Head of caudate nucleus (tissue), 42 donors: ENCODE results near the gene ZBED4.

ENCODE experiments used
- DNase-seq, 42 donors: peaks; one replicate each; pipeline versions ENCODE4 v3.0.0 to v3.0.0-alpha.2; 2020 to 2021; ENCODE audit warnings: mixed read lengths in 7 of 42
- intact Hi-C: fragments of 100-400 bp; cut with DNase I; formaldehyde crosslinking; loops from one replicate; pipeline ENCODE4 v1.15.0; 2022

ZBED4 gene

DNA sequence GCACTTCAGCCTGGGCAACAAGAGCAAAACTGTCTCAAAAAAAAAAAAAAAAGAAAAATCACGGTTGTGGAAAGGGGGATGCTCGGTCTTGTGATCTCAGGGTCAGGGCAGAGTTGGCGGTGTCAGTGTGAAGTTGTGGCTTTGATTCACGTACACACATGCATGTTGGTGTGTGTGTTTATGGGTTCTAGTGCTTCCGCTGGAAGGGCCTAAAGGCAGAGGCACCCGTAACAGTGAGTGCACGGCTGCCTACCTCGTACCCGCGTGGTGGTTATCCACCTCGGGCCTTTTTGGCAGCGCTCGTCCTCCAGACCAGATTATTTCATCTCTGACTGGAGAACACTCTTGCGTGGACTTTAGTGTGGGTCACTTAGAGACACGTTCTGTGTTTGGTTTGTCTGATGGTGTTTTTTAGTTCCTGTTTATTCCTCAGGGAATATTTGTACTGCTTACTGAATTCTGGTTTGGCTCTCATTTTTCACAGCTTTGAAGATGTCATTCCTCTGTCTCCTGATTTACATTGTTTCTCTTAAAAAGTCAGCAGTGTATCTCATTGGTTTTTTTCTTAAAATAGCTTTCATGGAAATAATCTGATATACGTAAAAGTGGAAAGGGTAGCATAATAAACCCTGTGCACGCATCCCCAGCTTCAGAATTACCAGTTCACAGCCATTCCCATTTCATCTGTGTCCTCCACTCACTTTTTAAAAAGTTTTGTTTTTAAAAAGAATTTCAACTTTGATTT is 15.6 kb downstream of the ZBED4 start:
- DNase-seq: peak in 2 of 42 donors; percentile 0 to 19
- intact Hi-C loops: loop anchor here (5.0 kb wide), 1 partner anchor 38 kb away; no protein-coding TSS in a partner anchor

DNA sequence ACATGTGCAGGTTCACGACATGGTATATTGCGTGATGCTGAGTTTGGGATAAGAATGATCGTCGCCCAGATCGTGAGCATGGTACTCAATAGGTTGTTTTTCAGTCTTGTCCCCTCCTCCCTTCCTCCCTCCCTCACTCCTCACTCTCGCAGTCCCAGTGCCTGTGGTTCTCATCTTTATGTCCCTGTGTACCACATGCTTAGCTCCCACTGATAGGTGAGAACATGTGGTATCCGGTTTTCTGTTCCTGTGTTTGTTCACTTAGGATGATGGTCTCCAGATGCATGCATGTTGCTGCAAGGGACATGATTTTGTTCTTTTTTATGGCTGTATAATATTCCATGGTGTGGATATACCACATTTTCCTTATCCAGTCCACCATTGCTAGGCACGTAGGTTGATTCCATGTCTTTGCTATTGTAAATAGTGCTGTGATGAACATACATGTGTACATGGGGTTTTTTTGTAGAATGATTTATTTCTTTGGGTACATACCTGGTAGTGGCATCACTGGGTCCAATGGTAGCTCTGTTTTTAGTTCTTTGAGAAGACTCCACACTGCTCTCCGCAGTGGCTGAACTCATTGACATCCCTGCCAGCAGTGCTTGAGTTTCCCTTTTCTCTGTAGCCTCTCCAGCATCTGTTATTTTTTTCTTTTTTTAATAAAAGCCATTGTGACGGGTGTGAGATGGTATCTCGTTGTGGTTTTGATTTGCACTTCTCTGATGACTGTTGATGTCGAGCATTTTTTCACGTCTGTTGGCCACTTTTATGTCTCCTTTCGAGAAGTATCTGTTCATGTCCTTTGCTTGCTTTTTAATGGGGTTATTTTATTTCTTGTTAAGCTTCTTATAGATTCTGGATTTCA is 16.4 kb downstream of the ZBED4 start:
- no peak for DNase-seq

DNA sequence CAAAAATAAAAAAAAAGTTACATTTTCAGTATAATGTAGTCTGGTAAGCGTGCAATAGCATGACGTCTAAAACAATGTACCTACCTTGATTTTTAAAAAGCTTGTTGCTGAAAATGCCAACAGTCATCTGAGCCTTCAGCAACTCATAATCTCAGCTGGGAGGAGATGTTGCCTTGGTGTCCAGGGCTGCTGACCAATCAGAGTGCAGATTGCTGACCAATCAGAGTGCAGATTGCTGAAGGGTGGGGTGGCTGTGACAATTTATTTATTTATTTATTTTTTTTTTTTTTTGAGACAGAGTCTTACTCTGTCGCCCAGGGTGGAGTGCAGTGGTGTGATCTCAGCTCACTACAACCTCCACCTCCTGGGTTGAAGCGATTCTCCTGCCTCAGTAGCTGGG is 17.8 kb downstream of the ZBED4 start:
- DNase-seq: peak in 1 of 42 donors; percentile 8
- intact Hi-C loops: no loop called here

More for the DNA sequence above, 16.4 kb downstream of the ZBED4 start:
- intact Hi-C loops: loop anchor here (5.0 kb wide), 1 partner anchor 37 kb away; no protein-coding TSS in a partner anchor

DNA sequence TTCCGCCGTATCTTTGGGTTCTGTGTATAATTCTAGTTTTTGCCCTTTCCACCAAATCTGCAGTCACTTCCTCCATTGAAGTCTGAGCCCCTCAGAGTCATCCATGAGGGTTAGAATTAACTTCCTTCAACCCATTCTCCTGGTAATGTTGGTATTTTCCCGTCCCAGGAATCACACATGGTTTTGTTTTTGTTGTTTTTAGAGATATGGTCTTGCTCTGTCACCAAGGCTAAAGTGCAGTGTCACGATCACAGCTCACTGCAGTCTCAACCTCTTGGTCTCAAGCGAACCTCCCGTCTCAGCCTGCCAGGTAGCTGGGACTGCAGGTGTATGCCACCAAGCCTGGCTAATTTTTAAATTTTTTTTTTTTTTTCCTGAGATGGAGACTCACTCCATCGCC is 18.7 kb downstream of the ZBED4 start:
- DNase-seq: no peak
- intact Hi-C loops: no loop called here

DNA sequence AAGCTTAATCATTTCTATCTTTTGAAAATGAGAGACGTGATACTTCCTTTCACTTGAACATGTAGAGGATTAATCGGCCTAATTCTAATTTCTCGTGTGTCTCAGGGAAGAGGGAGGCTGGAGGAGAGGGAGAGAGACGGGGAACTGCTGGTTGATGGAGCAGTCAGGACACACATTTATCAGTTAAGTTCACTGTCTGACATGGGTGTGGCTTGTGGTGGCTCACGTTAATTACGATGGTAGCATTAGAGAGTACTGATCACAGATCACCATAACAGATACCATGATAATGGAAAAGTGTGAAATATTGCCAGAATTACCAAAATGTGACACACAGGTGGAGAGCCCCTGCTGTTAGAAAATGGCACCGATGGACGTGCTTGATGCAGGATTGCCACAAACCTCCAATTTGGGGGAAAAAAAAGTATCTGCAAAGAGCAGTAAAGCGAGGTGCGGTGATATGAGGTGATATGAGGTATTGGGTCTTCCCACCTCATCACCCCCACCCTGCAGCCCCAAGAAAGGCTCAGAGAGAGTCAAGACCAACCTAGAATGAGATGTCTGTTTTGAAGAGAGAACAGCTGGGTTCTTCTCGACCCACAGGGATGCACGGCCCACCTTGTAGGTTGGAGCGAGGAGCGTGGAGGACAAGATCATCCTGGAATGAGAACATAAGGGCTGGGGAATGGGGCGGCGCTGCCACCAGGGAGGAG is 19.7 kb downstream of the ZBED4 start:
- intact Hi-C loops: no loop called here
- DNase-seq: no peak

DNA sequence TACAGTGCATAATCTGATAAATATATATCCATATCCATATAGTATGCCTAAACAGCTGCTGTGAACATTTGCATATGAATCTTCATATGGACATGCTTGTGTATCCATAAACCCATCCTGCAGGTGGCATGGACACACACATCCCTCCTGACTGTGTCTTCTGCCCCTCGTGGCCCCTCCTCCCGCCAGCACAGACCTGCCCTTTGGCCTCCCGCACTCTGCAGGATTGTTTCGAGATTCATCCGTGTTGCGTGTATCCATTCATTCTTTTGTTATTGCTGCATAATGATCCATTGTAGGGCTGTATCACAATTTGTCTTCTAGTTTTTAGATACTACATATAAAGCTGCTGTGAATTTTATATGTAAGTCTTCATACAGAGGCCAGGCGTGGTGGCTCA is 24.0 kb downstream of the ZBED4 start:
- intact Hi-C loops: no loop called here
- peak in 1 of 42 donors; percentile 6 for DNase-seq

DNA sequence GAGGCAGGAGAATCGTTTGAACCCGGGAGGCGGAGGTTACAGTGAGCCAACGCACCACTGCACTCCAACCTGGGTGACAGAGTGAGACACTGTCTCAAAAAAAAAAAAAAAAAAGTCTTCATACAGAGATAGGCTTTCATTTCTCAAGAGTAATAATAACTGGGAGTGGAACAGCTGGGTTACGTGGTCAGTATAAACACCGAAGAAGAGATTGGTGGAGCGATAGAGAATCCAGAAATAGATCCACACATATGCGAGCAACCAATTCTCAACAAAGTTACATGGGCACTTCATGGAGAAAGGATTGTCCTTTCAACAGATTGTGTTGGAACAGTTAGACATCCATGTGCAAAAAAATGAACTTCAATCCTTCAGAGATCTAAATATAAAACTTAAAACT is 24.6 kb downstream of the ZBED4 start:
- intact Hi-C loops: no loop called here
- DNase-seq: no peak

DNA sequence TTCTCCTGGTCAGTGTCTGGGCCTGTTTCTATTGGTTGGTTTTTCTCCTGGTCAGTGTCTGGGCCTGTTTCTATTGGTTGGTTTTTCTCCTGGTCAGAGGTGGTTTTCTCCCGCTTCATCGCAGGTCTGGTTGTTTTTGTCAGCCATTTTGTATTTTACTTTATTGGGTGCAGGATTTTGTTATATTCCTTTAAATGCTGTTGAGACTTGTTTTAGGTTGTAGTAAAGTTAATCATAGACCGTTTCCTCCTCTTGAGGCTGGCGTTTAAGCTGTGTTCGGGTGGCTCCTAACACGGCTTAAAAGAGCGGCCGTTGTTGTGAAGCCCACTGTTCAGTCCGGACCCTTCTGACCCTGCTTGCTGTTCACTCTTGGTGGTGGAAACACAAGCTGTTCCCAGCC is 26.2 kb downstream of the ZBED4 start:
- intact Hi-C loops: no loop called here
- DNase-seq: no peak

DNA sequence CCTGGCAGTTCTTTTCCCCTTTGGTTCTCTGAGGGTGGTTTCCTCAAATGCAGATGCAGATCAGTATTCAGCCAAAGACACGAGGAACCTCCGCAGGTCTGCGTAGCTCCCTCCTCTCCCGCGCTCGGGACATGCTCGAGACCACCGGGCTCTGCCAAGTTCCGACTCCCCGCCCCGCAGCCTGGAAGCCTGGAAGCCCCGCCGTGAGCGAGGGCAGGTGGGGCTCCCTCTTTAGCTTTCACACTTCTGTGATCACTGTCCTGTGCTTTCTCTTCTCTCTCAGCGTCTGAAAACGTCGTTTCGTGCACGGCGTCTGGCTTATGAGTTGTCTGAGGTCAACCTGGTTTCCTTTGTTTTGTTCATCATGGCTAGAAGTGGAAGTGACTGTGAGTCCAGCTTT is 26.6 kb downstream of the ZBED4 start:
- intact Hi-C loops: no loop called here
- peak in 1 of 42 donors; percentile 9 for DNase-seq

DNA sequence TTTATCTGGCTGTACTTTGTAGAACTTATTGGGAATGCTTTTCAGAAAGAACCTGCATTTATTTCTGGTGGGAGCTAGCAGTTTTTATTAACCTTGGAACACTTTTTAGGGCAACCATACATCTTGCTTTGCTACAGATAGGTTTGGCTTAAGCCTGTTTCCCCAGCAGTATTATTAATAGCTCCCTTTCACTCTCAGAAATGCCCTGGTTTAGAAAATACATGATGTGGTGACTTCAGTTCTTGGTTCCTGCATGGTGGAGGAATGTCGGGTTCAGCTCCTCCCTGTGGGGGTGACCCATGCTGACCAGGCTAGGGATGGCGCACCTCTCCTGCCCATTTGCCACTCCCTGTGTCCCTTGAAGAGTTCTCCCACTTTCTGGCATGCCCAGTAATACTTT is 28.2 kb downstream of the ZBED4 start:
- intact Hi-C loops: no loop called here
- DNase-seq: no peak

DNA sequence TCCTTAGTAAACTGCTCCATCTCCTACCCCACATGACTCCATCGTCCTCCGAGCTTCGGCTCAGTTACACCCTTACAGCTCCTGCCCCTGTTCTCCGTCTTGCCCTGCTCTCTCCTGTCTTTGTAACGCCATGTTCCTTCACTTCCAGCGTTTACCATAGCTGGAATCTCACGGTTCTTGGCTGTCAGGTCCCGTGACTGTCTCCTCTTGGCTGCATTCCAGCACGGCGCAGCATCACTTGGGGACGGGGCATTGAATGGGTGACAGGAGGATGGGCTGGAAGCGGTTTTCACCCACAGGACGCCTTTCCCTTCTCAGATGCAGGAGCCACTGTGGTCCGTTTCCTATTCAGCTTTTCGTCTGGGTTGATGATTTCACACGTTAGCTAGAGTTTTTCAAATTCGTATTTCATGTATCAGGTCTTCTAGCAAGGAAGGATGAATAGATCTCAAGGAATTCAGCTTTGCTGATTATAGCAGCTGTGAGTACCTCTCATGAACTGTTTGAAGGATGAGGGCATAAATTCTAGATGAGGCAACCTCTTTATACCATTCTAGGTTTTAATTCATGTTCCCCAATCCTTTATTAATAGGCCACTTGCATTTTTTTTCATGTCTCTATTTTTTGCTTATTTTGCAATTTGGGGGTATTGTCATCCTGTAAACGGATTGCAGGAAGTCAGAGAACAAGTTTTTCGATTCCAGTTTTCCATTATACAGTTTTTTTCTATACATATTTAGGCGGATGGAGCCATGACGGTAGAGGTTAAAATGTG is 29.1 kb downstream of the ZBED4 start:
- peak in 15 of 42 donors; percentile 7 to 59 (median 15) for DNase-seq
- intact Hi-C loops: no loop called here

DNA sequence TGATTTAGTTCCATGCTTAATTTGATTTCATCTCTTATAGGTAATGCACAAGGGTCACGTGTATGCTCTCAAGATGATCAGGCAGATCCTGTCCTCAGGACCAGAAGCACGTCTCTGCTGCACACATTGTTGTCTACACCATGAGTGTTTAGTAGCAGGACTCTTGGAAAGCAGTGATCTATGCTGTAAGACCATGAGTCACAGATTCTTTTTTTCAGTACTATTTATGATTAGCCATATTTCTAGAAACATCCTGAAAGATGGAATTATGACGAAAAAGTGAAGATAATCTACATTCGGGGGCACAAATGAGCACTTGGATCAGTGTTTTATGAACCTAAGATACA is 29.6 kb downstream of the ZBED4 start:
- no peak for DNase-seq
- intact Hi-C loops: no loop called here

DNA sequence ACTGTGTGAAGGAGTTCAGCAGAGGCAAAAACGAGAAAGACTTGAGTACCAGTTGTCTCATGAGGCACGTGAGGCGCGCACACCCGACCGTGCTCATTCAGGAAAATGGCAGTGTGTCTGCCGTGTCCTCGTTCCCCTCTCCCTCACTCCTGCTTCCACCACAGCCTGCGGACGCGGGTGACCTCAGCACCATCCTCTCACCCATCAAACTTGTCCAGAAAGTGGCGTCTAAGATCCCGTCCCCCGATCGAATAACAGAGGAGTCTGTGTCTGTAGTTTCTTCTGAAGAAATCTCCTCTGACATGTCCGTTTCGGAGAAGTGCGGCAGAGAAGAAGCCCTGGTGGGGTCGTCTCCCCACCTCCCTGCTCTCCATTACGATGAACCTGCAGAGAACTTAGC is 30.4 kb downstream of the ZBED4 start:
- peak in 2 of 42 donors; percentile 7 to 33 for DNase-seq
- intact Hi-C loops: no loop called here

DNA sequence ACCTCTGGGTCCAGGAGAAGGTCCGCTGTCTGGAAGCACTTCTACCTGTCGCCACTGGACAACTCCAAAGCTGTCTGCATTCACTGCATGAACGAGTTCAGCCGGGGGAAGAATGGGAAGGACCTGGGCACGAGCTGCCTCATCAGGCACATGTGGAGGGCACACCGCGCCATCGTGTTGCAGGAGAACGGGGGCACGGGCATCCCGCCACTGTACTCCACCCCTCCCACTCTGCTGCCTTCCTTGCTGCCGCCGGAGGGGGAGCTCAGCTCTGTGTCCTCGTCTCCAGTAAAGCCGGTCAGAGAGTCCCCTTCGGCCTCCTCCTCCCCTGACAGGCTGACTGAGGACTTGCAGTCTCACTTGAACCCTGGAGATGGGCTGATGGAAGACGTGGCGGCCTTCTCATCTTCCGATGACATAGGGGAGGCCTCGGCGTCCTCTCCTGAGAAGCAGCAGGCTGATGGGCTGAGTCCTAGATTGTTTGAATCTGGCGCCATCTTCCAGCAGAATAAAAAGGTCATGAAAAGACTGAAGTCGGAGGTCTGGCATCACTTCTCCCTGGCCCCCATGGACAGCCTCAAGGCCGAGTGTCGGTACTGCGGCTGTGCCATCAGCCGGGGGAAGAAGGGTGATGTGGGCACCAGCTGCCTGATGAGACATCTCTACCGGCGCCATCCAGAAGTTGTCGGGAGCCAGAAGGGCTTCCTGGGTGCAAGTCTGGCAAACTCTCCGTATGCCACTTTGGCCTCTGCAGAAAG is 31.0 kb downstream of the ZBED4 start:
- DNase-seq: peak in 3 of 42 donors; percentile 7 to 24 (median 22)
- intact Hi-C loops: no loop called here

DNA sequence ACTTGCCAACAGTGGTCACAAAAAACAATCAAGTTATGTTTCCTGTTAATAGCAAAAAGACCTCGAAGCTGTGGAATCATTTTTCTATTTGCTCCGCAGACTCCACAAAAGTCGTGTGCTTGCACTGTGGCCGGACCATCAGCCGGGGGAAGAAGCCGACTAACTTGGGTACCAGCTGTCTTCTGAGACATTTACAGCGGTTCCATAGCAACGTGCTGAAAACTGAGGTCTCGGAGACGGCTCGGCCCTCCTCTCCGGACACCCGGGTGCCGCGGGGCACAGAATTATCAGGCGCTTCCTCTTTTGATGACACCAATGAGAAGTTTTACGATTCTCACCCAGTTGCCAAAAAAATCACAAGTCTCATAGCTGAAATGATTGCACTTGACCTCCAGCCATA is 31.6 kb downstream of the ZBED4 start:
- intact Hi-C loops: no loop called here
- peak in 2 of 42 donors; percentile 4 to 30 for DNase-seq

DNA sequence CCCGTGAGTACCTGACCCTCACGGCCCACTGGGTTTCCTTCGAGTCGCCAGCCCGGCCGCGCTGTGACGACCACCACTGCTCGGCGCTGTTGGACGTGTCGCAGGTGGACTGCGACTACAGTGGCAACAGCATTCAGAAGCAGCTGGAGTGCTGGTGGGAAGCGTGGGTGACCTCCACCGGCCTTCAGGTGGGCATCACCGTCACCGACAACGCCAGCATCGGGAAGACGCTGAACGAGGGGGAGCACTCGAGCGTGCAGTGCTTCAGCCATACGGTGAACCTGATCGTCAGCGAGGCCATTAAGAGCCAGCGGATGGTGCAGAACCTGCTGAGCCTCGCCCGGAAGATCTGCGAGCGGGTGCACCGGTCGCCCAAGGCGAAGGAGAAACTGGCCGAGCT is 32.2 kb downstream of the ZBED4 start:
- intact Hi-C loops: no loop called here
- peak in 1 of 42 donors; percentile 9 for DNase-seq

DNA sequence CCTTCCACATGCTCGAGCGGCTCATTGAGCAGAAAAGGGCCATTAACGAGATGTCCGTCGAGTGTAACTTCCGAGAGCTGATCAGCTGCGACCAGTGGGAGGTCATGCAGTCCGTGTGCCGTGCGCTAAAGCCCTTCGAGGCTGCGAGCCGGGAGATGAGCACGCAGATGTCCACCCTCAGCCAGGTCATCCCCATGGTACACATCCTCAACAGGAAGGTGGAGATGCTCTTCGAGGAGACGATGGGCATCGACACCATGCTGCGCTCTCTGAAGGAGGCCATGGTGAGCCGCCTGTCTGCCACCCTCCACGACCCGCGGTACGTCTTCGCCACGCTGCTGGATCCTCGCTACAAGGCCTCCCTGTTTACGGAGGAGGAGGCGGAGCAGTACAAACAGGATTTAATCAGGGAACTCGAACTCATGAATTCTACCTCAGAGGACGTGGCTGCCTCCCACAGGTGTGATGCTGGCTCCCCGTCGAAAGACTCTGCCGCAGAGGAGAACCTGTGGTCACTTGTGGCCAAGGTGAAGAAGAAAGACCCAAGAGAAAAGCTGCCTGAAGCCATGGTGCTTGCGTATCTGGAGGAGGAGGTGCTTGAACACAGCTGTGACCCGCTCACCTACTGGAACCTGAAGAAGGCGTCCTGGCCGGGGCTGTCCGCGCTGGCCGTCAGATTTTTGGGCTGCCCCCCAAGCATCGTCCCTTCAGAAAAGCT is 32.9 kb downstream of the ZBED4 start:
- peak in 1 of 42 donors; percentile 20 for DNase-seq
- intact Hi-C loops: no loop called here

DNA sequence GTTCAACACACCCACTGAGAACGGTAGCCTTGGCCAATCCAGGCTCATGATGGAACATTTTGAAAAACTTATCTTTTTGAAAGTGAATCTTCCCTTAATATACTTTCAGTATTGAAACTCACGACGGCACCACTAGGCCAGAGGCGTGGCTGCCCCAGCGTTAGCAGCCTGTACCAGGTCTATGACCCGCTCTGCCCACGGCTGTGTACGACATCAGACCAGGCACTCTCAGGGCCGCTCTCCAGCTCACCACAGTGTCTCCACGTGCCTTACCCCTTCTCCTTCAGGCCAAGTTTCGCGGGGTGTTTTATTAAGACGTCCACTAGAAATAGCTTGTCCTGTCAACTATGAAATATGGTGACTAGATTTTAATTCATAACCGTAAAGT is 33.4 kb downstream of the ZBED4 start:
- DNase-seq: peak in 2 of 42 donors; percentile 11 to 26
- intact Hi-C loops: no loop called here
